HG03097 (cell line): ENCODE results near the gene SERINC1.
"Not testable (repeated sequence)": the region's sequence is repeated elsewhere in the genome, so short reads cannot be mapped to it uniquely, and the experiment has no call there.

Source experiments
- ATAC-seq: cut with Tn5 transposase; IDR thresholded peaks from one replicate; pipeline ENCODE4 v1.9.1; 2021; ENCODE audit not compliant: unreplicated experiment, low FRiP score

Gene SERINC1

DNA sequence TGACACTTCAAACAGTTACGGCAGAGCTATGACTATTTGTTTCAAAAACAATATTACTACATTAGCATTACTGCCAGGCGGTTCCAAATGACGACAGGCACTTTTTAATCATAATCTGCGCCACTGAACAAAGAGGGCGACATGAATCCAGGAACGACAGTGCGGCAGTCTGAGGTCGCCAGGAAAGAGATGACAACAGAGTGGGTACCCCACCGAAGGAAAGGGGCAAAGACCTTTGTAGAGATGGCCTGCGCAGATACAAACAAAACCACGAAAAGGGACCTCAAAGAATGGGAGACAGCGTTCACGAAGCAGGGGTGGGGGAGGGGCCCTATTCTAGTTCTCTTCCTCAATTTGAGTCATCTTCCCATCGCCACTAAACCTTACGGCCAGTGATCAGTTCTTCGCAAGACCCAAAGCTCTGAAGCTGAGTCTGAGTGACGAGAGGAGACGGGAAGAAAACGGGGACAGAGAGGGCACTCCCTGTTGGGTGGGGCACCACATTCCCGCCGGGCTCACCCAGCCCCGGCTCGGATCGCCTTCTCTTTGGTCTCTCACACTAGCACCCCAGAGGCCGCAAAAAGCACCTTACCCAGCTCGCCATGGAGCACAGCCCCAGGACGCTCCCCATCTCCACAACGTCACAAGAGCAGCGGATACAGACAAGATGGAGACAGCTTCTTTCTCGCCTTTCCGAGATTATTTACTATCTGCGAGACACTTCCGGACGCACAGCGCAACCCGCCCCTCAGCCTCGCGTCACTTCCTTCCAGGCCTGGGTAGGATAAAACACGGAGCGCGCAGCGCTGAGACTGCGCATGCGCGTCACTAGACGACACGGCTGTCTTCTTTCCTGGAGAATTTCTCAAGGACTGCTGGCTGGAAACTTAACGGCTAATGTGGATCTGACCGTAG lies at the start of gene SERINC1:
Gene SERINC1, minus strand, starts transcription at position 701 of the 915 bp plus-strand sequence. Its CDS starts 70 bp downstream, at position 631.
- ATAC-seq: peak; percentile 99

DNA sequence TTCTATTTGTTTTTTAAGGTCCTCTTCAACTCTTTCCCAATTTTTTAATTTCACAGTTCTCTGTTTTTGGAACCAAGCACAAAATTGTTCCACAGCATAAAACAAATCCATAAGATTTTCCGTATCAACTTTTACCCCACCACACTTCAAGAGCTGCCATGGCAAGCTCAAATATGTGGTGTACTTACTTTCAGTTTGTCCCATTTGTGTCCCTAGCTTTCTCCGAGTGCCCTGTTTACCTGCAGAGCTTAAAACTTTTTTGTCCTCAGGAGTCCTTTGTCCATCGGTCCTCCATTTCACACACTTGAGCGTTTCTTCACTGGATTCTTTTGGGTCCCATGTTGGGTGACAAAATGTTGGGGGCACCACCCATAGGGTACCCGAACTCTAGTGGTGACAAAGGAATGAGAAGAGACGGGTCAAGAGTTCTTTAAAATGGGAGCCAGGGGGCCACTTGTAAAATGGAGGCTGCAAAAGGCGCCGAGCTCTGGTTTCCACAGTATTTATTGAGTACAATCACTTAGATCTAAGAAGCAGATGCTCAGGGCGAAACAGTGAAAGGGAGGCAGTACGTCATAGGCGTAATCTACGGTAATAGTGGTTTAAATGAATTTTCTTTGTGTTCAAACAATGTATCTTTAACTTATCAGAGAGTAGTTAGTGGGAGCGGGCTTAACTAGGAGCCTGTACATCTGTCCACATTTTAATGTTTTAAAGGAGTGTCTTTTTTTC lies 39.8 kb upstream of the SERINC1 start:
- ATAC-seq: no peak

DNA sequence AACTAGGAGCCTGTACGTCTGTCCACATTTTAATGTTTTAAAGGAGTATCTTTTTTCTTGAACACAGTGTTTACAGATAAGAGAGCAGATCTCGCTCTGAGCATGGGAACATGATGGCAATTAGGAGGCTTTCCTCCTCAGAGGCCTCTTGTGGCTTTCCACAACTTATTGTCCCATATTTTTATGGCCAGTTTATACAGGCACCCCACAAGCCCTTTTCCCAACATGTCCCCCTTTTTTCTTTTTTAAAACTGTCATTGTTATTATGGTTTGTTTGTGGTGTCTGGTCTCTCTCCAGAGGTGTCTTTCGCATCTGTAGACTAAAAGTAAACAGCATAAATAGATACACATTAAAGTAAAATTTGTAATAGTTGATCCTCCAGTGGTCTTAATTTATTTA lies 33.6 kb upstream of the SERINC1 start:
- ATAC-seq: not testable (repeated sequence)

DNA sequence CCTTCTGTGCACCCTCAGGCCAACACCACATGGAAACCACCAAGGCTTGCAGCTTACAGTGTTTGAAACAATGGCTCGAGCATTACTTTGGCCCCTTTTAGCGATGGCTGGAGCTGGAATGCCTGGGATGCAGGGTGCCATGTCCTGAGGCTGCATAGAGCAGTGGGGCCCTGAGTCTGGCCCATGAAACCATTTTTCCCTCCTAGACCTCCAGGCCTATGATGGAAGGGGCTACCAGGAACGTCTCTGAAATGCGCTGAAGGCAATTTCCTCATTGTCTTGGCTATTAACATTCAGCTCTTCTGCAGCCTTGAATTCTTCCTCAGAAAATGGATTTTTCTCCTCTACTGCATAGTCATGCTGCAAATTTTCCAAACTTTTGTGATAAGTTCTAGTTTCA lies 29.9 kb upstream of the SERINC1 start:
- no peak for ATAC-seq

DNA sequence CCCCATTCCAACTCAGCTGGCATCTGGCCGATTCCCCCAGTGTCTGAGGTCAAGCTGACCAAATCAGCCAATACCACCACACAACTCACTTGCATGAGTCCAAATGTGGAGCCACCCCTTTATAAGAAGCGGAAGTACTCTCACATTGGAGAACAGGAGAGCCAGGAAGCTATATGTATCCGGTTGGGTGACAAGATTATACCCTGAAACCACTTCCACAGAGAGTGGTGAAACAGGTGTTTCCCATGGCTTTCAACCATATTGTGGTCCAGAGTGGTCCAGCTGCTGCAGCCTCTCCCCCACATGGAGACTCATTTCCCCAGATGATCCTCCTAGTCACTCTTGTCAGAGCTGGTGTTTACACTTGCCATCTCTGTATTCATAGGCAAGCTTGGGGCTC lies 24.0 kb upstream of the SERINC1 start:
- ATAC-seq: peak; percentile 86

DNA sequence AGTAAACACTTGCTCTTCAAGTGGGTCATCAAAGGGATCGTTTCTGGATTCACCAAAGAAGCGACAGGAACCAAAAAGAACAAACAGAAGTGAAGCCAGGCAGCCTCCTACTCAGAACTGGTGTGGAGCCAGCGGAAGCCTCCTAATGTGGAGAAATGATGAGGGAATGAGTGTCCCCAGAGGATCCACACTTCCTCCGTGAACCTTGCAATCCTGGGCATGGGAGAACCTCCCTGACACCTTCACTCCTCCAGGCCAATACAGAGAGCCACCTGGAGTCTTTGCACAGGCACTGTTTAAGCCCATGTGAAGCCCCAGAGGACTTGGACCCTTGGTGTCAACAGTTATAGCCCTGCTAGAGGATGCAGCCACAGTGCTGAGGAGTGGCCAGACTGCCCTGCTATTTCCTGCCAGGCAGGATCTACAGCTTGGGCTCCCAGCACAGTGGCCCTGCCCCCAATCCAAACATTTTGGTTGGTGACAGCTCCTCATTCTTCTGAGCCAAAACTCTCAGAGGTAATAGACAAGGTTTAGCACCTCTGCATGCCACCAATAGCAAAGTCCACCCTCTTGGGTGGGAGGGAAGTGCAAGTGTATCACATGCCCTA lies 23.2 kb upstream of the SERINC1 start:
- no peak for ATAC-seq

DNA sequence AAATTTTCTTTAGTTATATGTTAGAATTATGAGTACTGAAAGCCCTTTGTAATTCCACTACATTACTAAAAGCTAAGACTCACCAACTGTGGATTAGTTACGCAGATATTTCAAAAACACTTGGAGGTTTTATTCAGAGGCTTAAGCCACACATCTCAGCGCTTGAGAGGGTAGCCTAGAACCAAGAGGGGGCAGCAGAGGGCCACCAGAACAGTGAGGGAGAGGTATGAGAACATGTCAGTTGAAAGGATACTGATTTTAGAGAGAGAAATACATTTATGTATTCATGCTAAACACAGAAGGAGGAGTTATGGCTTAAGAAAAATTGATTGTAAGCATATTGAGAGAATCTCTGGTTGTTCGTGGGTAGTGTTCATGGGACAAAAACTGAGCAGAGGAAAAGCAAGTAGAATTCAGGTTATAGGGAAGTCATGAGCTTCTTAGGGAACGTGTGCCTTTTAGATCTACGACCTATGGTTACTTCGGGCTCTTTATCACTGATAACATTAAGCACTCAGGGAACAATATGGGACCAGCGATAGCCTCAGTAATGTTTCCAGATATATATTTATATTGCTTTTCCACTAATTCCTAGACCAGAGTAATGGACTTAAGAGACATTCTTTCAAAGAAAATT lies 20.4 kb upstream of the SERINC1 start:
- peak; percentile 82 for ATAC-seq

DNA sequence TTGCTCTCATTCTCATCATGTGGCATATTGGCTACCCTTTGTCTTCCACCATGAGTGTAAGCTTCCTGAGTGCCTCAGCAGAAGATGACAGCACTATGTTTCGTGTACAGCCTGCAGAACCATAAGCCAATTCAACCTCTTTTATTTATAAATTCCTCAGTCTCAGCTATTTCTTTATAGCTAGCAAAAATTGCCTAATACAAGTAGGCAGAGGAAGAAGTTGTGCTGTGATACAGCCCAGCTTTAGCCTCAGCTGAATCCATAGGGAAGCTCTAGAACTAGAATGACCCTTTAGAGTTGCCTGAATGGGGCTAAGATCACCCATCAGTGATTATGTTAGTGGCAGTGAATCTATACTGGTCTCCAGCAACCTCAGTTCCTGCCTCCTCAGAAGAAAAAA lies 19.0 kb upstream of the SERINC1 start:
- no peak for ATAC-seq

DNA sequence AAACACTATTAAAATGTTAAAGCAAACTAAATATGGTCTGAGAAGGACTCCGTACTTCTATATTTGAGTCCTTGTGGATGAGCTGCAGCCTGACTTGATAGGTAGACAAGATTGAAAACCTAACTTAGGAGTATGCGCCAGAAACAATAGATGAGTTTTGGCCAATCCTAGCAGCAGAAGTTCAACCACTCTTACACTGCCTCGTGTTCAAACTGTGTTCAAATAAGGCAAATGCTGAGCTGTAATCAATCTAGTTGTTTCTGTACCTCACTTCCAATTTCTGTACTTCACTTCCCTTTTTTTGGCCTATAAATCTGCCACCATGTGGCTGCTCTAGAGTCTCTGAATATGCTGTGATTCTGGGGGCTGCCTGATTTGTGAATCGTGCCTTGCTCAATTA lies 13.2 kb upstream of the SERINC1 start:
- peak; percentile 82 for ATAC-seq

DNA sequence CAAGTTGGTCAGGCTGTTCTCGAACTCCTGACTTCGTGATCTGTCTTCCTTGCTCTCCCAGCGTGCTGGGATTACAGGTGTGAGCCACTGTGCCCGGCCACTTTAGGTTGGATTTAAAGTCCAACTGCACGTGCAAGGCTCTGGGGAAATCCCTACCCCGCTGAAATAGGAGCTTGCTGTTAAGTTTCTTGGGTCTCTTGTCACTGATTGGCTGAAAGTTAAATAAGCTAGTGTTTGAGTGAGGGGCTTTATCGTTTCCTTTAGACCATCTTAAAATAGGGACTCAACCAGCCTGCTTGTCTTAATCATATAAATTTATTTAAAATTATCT lies 11.1 kb upstream of the SERINC1 start:
- no peak for ATAC-seq

DNA sequence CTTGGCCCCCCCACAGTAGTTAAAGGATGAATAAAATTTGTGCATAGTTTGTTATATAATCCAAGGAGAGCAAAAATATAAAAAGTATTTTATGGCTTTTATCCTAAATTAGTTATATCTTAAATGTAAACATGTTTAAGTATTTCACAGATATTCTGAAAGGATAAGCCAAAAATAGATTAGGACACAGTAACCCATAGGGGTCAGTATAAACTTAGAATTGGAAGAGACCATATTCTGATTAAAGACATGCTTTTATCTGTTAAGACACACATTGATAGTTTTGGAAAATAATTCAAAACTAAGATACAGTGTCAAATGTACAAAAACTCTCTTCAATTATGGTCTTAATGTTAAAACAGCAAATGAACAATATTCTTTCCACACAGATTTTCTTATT lies 4.5 kb upstream of the SERINC1 start:
- no peak for ATAC-seq

DNA sequence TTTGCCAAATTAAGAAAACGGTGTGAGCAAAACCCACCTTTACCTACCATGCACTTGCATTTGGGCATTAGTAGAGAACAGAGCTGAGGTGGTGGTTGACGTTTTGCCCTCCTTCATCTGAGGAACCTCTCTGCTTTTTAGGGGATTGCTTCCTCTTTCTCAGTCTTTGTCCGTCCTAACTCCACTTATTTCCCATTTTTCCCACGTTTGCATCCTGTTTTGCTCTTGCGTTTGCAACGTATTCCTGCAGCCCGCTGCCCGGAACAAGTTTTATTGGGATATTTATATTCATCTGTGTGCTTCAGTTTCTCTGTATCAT lies 374 bp upstream of the SERINC1 start:
- ATAC-seq: peak; percentile 41

DNA sequence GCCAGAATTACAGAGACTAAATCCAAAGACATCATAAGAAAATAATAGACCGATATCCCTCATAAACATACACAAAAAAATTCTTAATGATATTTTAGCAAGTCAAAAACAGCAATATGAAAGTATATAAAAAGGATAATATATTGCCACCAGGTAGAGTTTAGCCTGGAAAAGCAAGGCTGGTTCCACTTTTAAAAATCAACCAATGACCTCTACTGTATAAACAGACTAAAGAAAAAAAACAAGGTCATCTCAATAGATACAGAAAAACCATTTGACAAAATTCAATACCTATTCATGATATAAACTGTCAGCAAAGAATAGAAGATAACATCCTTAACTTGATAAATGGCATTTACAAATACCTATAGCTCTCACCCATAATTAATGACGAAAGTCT lies 9.7 kb downstream of the SERINC1 start:
- no peak for ATAC-seq

DNA sequence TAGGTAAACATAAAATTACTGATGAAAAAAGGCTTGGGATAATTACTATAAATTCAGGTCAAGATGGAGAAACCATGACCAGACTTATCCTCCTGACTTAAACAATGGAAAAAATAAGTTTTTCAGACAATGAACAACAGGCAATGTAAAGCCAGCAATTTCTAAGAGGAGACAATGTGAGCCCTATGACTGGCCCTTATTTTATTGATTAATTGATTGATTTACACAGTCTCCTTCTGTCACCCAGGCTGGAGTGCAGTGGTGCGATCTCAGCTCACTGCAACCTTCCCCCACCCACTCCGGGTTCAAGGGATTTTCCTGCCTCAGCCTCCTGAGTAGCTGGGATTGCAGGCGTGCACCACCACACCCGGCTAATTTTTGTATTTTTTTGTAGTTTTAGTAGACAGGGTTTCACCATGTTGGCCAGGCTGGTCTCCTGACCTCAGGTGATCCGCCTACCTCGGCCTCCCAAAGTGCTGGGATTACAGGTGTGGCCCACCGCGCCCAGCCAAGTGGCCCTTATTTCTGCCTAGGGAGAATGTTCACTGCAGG lies 11.7 kb downstream of the SERINC1 start:
- not testable (repeated sequence) for ATAC-seq

DNA sequence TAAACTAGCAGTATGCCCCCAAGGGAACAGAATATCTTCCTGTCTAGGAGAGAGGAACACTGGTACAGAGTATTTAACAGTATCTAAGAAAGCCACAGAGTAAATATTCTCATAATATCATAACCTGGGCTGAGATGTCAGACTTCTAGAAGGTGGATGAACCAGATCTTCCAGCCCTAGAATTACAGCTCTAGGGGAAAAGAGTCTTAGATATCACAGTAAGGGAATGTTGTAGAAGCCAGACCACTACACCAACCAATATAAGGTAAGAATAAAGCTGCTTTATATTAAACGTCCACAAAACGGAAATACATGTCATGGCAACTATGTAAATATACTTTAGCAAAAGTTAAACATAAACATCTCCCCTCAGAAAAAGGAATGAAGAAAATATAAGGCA lies 12.4 kb downstream of the SERINC1 start:
- no peak for ATAC-seq

DNA sequence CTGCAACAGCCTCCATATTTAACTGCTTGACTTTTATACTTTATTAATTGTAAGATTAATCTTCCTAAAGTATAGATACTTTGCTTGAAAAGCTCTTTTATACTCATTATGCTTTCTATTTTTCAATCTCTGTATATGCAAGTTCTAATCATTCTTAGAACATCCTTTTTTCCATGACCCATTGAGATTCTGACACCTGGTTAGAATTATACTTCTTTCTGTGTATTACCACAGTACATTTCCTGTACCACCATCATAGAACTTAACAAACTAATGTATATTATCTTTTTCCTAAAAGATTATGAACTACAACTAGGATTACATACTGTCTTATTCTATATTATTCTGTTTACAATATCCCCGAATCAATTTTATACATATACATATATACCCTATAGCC lies 13.5 kb downstream of the SERINC1 start:
- ATAC-seq: no peak

DNA sequence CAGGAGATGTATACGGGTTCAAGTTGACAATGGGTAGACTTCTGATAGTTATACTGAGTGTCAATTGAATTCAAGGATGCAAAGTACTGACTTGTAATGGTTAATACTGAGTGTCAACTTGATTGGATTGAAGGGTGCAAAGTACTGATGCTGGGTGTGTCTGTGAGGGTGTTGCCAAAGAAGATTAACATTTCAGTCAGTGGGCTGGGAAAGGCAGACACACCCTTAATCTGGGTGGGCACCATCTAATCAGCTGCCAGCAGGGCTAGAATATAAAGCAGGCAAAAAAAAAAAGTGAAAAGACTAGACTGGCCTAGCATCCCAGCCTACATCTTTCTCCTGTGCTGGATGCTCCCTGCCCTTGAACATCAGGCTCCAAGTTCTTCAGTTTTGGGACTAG lies 16.5 kb downstream of the SERINC1 start:
- ATAC-seq: not testable (repeated sequence)

DNA sequence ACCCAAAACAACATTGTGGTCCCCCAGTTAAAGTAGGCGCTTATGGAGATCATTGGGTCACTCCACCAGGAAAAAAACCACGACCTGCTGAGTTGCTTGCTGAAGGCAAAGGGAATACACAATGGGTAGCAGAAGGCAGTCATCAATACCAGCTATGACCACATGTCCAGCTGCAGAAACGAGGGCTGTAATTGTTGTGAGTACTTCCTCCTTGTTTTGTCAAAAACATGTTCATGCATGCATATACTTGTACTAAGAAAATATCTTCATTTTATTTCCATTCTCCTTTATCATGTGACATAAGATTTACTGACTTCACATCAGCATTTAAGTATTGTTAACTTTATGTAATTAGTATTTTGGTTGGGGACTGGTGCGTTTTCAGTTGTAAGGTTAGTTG lies 16.9 kb downstream of the SERINC1 start:
- ATAC-seq: no peak

DNA sequence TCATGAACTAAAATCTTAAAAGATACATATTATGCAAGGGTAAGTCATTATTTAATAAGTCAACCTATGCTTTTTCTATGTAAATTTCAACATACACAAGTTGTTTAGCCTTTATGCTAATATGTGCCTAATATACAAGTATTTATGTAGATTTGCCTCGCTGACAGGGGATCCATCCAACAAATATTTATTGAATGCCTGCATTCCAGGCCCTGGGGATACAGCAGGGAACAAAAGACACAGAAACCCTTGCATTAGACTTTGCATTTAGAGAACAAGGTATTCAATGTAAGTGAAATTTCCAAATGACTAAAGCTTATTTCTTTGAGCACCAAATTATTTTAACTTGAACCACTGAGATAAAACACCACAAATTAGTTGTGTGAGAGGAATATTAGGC lies 19.1 kb downstream of the SERINC1 start:
- ATAC-seq: no peak

DNA sequence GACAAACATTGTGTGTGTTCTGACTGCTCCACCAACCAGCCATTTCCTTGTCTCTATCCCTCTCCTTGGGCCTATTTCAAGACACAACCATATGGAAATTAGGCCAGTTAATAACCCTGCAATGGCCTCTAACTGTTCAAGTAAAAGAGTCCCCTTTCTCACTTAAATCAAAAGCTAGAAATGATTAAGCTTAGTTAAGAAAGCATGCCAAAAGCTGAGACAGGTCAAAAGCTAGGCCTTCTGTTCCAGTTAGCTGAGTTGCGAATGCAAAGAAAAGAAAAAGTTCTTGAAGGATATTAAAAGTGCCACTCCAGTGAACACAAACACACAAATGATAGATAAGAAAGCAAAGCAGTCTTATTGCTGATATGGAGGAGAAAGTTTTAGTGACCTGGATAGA lies 22.5 kb downstream of the SERINC1 start:
- no peak for ATAC-seq

DNA sequence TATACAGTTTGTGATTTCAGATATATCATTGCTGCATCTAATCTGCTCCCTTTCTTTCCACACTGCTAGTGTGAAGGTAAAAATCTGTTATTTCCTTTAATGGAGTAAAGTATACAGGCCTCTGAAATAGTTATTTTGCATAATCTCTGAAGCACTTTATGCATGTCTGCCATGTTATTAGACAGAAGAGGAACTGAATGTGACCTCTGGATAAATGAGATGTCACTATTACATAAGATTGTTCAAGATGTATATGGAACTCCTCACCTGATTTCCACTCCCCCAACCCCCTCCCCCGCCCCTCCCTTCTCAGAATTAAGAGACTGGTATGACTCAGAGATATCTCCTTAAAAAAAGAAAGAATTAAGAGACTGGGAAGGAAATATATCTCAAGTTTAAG lies 26.3 kb downstream of the SERINC1 start:
- ATAC-seq: no peak
